HepG2 (cell line): Measurements from ENCODE around the gene TAS2R8. TPM values are rescaled to one million over a fixed set of nuclear protein-coding genes. Genes with fewer than 3 reads are reported as not detected.

ENCODE experiments used
- ARID4A ChIP-seq: sonication (generic); formaldehyde crosslinking; IDR thresholded peaks from 2 replicates; pipeline ENCODE4 v1.5.0; 2020; ENCODE audit warnings: mild to moderate bottlenecking, missing genetic modification reagents, borderline replicate concordance
- GRHL1 ChIP-seq: sonication (generic); formaldehyde crosslinking; conservative IDR thresholded peaks from 2 replicates; pipeline ENCODE4 v1.8.0; 2022; ENCODE audit warnings: missing genetic modification reagents
- MXD4 ChIP-seq: IDR thresholded peaks from 2 replicates; pipeline ENCODE4 v1.6.1; 2016; ENCODE audit warnings: mild to moderate bottlenecking, missing biosample characterization, missing genetic modification reagents
- ZNF263 ChIP-seq: sonication (generic); formaldehyde crosslinking; IDR thresholded peaks from 2 replicates; pipeline ENCODE4 v1.4.0; 2020; ENCODE audit warnings: missing genetic modification reagents
- ZNF547 ChIP-seq: sonication (generic); formaldehyde crosslinking; IDR thresholded peaks from 2 replicates; pipeline ENCODE4 v1.5.1; 2020; ENCODE audit warnings: mild to moderate bottlenecking, missing genetic modification reagents
- polyA plus RNA-seq, 8 experiments: library from polyadenylated mRNA; depleted of rRNA in 3 of 8; stranded (reverse) in 7 of 8; unstranded in 1 of 8; fragments of >200 nt; fragmentation: Illumina TruSeq in 4 of 8; extraction: Trizol in 4 of 8; gene quantifications; 2 replicates each; pipeline versions ENCODE4 v1.2.1 to v1.2.3, GENCODE V29; 2011 to 2016; ENCODE audit warnings: low read depth in 4 of 8, missing spikeins in 1 of 8, mixed read lengths in 1 of 8; ENCODE audit not compliant: insufficient read depth in 1 of 8
- total RNA-seq, 5 experiments: library from RNA; depleted of rRNA; stranded (reverse); fragments of >200 nt; fragmentation: Illumina TruSeq; extraction: Trizol; gene quantifications; 2 replicates each; pipeline ENCODE4 v1.2.3, GENCODE V29; 2016; ENCODE audit warnings: low read depth in 1 of 5
- TF ChIP-seq, protein P1 (sequence below): sonication (generic); formaldehyde crosslinking; IDR thresholded peaks from 2 replicates; pipeline ENCODE4 v1.5.1; 2020; ENCODE audit warnings: mild to moderate bottlenecking, missing genetic modification reagents, borderline replicate concordance

TAS2R8 gene
- total and polyA plus RNA-seq, 2 of the 13 experiments (the other 11 are each of a cell fraction or from before 2014, with no cell fraction given): 0.09 TPM; not detected in 1

GRCh38 chr12:10810068-10810467 lies 3.0 kb upstream of the TAS2R8 start, which contains the start of gene TAS2R9 (continued):
- TF ChIP-seq, protein P1, sequence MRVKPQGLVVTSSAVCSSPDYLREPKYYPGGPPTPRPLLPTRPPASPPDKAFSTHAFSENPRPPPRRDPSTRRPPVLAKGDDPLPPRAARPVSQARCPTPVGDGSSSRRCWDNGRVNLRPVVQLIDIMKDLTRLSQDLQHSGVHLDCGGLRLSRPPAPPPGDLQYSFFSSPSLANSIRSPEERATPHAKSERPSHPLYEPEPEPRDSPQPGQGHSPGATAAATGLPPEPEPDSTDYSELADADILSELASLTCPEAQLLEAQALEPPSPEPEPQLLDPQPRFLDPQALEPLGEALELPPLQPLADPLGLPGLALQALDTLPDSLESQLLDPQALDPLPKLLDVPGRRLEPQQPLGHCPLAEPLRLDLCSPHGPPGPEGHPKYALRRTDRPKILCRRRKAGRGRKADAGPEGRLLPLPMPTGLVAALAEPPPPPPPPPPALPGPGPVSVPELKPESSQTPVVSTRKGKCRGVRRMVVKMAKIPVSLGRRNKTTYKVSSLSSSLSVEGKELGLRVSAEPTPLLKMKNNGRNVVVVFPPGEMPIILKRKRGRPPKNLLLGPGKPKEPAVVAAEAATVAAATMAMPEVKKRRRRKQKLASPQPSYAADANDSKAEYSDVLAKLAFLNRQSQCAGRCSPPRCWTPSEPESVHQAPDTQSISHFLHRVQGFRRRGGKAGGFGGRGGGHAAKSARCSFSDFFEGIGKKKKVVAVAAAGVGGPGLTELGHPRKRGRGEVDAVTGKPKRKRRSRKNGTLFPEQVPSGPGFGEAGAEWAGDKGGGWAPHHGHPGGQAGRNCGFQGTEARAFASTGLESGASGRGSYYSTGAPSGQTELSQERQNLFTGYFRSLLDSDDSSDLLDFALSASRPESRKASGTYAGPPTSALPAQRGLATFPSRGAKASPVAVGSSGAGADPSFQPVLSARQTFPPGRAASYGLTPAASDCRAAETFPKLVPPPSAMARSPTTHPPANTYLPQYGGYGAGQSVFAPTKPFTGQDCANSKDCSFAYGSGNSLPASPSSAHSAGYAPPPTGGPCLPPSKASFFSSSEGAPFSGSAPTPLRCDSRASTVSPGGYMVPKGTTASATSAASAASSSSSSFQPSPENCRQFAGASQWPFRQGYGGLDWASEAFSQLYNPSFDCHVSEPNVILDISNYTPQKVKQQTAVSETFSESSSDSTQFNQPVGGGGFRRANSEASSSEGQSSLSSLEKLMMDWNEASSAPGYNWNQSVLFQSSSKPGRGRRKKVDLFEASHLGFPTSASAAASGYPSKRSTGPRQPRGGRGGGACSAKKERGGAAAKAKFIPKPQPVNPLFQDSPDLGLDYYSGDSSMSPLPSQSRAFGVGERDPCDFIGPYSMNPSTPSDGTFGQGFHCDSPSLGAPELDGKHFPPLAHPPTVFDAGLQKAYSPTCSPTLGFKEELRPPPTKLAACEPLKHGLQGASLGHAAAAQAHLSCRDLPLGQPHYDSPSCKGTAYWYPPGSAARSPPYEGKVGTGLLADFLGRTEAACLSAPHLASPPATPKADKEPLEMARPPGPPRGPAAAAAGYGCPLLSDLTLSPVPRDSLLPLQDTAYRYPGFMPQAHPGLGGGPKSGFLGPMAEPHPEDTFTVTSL (CRISPR knock-in tag): no peak
- no peak for TF ChIP-seq ARID4A
- no peak for TF ChIP-seq ZNF263 (CRISPR knock-in tag)
- TF ChIP-seq MXD4 (CRISPR knock-in tag): no peak
- TF ChIP-seq GRHL1 (CRISPR knock-in tag): no peak
- no peak for TF ChIP-seq ZNF547 (CRISPR knock-in tag)
